Measurements from ENCODE around the gene ACTC1.
"Not testable (repeated sequence)": the region's sequence is repeated elsewhere in the genome, so short reads cannot be mapped to it uniquely, and the experiment has no call there.

The ACTC1 gene

DNA sequence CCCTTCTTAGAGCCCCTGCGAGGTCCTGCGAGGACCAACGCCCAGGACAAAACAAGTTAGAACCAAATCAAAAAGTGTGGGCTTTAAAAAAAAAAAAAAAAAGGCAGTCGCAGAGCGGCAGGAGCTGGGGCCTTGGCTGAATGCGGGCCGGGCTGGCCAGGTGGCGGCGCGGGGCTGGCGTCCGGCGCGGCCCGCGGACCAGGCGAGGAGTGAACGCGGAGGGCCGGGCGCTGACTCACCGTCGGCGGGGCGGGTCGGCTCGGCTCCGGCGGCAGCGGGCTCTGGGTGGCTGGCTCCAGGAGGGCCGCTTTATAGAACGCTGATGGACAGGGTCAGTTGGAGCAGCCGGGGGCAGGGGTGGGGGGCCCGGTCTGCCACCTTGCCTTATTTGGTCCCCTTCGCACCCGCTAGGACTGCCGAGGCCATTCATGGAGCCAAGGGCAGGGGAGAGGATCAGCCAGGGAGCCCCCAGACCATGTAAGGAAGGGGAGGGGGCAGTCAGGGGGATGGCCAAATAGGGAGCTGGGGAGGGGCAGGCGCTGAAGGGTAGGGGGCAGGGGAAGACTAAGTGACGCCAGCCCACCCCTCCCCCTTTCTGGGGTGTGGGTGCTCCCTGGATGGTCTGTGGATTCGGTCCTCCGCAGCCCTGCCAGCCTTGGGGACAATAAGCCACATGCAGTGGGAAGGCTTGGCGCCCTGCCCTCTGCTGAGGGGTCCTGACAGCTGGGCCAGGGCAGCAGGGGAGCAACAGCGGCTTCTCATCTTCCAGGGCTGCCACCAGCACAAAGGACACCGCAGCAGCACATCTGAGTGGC lies at the start of gene ACTC1:
Gene ACTC1 (minus strand): TSS at position 283 of the 815 bp plus-strand sequence. CDS start 741 bp downstream, outside the sequence.
- DNase-seq = peak; percentile 14

DNA sequence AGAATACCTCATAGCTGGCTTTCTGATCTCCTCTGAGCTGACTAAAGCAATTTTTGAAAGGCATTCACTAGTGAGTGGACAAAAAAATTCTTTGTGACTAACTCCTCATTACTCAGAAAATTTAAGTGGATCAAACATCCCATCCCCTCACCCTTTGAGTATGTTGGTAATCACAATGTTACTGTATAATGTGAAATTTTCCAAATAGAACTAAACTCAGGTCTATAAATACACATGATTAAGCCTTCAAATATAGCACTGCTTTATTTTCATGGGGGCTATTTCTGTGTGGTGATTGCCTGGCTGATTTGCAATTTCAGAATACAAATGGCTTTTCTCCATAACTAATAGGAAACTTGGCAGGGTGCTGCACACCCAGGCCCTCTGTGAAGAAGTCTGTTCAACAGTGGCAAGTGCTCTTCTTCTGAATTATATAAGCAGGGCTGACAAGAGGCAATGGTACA lies 45.9 kb upstream of the ACTC1 start:
- DNase-seq = no peak

DNA sequence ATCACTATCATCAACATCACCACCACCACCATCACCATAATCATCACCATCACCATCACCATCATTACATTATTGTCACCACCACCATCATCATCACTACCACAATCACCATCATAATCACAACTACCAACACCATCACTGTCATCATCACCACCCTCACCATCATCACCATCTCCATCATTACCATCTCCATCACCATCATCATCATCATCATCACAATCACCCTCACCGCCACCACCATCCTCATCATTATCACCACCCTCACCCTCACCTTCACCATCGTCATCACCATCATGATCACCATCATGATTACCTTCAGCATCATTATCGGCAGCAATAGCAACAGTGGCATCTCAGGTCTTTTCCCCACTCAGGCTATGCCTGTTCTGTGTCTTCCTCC lies 42.9 kb upstream of the ACTC1 start:
- no peak for DNase-seq

DNA sequence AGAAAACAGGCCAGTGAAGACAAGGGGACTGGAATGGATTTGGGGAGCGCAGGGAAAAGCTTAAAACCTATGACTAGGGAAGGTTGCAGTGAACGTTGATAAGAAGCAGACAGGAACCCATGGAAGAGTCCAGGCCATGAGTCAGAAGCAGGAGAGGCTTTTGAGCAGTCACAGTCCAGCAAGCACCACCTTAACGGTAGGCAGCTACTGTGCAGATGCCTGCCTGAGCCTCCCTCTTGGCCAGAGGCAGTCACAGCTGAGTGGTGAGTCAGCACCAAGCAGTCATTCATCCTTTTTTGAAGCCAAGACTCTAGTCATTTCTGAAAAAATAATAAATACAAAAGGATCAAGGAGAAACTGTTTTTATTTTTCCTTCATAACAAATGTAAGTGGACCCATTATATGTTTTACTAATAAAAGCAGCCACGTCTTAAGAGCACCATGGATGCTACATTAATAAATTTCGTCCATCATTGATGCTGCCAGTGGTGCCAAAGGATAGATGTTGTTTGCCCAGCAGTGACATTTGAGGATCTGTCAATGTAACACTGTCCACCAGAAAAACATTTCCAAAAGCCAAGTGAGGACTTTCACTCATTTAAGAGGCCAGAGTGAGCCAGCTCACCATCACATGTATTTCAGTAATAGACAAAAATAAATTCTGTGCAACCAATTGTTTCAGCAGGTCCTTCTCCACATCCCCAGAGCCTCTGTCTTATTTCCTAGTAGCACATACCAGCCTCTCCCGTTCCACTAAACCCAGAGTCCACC lies 42.1 kb upstream of the ACTC1 start:
- DNase-seq = no peak

DNA sequence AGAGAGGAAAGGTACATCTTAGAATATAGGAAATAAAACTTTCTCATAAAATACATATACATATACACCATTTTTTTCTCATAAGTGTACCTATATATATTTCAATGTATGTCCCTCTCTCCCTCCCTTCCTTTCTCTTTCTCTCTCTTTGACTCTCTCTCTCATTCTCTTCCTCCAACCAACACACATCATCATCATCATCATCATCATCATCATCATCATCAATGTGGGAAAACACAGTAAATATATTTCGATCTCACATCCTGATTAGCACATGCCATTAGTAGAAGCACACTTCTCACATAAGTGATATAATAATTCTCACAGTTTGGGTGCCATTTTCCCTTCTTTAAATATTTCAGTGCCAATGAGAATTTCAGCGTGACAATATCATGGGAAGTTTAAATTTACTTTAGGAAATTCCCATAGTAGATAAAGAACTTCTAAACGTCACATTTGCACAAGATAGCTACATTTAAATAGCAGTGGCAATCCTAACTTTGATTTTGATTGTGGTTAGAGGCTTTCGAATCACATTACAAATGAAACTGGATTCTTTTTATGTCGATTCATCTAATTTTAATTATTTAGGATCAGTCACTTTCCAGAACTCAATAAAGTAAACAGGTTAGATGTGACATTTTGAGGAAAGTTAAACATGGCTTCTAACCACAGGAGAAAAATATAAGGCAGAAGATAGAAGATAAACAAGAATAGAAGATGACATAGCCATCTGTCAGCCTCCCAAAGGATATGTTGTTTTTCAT lies 33.0 kb upstream of the ACTC1 start:
- DNase-seq = no peak

DNA sequence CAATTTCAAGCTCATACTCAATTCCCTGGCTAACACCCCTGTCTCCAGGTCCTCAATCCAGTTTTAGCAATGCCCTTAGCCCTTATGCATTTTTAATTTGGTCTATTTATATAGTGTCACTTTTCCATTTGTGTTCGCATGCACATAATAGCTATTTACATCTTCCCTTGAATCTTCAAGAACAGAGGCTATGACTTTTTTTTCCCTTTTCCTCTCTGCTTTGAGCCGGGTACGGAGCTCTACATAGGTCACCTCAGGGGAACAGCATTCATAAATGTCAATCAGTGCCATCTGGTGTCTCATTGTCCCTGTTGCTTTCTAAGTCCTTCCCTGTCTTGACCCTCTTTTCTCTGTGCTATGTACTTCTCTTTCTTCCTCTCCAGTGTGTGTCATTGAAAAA lies 26.5 kb upstream of the ACTC1 start:
- no peak for DNase-seq

DNA sequence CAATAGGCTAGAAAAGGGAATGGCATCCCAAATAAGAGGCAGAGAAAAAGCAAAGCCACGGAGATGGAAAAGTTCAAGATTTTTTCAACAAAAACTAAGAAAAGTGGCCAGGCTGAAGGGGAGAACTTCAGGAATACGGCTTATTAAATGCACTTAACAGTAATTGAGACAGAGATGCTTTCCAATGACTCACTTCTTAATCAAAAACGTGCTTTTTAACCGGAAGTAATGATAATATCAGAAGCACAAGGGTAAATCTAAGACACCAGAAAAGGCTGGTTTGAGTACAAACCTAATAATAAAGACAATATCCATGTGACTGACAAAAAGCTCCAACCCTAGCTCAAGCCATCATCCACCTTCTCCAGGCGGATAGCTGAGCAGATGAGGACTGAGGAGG lies 24.8 kb upstream of the ACTC1 start:
- no peak for DNase-seq

DNA sequence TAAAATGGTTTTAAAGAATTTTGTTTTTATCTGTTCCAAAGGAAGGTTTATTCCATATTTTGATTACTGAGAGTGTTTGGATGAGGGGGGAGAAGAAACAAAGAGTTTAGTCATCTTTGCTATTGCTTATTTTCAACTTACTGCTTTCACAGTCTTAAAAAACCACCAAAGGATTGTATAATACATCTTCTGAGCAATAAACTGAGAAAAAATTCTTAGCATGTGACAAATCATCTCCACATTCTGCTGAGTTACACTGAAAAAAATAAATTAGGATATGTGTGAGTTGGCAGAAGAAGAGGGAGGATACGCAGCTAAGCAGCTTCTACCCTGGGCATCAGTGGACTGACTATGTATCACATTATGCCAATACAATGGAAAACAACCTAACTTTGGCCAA lies 23.2 kb upstream of the ACTC1 start:
- DNase-seq = no peak

DNA sequence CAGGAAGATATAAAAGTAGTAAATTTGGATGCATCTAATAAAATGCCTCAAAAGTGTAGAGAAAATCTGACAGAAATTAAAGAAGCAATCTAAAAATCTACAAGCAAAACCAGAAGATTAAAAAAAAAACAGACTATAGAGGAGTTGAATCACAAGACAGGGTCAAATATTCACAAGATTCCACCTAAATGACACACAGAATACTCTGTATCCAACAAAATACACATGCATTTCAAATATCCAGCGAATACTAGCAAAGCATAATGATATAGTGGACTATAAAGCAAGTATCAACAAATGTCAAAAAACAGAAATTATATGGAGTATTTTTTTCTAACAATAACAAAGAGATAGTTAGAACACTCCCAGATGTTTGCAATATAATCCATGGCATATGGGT lies 20.5 kb upstream of the ACTC1 start:
- DNase-seq = no peak

DNA sequence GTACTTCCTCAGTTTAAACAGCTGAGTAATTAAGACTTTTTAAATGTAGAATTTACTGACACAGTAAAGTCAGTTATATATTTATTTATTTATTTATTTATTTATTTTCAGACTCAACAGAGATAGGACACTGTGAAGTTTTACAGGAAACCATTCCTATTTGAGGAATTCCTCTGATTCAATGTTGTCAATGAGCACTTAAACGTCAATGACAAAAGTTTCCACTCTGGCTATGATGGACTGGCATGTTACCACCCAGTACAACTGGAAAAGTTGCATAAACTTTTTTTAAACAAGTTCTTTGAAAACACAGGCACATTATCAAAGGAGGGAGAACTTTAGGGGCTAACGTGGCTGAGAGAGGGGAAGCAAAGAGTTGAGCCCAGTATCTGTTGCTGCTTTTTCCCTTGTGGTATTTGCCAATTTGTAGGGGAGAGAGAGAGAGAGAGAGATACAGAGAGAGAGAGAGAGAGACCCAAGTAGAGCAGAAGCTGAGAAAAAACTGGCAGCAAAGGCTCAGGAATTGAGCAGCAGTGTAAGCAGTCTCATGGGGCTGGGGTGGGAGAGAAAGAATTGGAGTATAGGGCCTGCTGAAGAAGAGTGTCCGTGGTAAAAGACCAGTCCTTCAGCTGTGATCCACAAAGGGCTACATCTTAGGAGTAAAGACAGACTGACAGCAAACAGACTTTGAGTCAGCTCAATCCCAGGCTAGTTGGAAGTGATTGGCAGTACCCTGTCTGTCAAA lies 18.3 kb upstream of the ACTC1 start:
- no peak for DNase-seq

DNA sequence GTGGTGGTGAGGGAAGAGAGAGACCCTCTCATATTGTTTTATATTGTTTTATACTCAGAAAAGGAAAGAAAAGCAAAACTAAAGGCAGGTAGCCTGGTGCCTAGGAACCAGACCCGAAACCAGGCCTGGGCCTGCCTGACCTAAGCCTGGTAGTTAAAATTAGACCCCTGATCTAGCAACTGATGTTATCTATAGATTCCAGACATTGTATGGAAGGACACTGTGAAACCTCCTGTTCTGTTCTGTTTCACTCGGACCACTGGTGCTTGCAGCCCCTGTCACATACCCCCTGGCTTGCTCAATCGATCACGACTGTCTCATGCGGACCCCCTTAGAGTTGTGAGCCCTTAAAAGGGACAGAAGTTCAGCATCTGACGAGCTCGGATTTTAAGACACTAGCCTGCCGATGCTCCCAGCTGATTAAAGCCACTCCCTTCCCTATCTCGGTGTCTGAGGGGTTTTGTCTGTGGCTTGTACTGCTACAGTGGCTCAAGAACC lies 17.6 kb upstream of the ACTC1 start:
- DNase-seq = not testable (repeated sequence)

DNA sequence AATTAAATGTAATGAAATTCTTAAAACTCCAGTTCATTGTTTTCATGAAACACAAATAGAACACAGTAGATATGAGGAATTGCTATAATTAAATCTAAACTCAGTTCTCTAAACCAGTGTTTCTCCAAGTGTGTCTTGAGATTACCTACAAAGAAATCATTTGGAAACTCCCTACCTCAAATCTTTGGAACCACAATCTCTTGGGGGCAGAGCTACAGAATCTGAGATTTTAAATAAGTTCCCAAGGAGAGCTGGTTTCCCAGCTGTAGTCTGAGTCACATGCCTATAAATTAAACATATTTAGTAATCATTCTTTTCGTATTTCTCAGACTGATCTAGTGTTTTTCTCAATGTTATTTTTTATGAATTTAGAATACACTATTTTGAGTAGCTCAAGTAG lies 17.0 kb upstream of the ACTC1 start:
- no peak for DNase-seq

DNA sequence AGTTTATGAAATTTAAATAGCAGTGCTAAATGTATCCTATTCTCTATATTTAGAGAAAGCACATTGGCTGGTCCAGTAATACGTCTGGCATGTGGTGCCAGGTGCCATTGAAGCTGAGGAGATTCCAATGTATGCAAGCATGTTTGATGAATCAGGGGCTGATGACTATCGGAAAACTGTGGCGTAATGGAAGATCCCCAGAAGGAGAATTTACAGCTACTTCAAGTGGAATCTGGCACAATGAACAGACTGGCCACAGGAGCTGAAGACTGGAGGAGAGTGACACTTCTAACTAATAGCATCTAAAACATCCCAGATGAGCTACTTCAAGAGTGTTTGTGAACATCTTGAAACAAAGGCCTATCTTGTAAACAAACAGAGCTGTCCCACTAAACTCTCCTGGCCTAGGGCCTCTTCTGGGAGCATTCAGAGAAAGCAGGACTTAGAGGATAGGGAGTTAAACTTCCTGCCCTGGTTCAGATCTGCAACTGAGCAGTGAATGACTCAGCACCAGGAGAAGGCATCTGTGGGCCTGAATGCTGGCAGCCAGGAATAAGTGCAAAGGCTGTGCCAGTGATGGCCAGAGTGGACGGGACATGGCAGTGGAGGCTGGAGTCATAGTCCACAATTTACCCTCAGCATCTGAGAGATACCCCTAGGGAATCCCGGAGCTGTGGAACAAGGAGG lies 15.2 kb upstream of the ACTC1 start:
- DNase-seq = no peak

DNA sequence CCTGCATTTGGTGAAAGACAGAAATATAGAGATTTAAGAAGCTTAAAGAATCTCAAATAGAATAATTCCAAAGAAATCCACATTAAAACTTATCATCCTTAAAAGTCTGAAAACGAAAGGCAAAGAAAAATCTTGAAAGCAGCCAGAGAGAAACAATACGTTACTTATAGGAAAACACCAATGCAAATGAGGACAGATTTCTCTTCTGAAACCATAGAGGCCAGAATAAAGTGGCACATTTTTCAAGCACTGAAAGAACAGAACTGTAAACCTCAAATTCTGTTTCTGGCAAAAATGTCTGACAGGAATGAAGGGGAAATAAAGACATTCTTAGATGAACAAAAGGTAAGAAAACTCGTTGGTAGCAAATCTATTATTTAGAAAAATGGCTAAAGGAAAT lies 13.8 kb upstream of the ACTC1 start:
- DNase-seq = no peak

DNA sequence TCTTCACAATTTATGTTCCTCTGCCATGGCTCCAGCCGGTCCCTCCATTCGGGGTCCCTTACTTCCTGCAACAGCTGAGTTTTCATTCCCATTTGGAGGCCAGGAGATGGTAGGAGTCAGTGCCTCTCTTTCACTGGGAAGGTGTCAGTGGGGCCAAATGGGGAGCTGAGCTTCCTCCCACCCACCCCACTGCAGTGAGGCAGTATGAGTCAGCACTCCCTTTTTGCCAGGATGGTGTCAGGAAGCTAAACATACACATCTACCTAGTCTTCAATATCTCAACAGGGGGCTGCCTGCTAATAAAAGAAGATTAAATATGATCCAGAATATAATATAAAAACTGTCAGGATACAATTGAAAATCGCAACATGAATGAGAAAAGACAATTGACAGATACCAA lies 12.7 kb upstream of the ACTC1 start:
- no peak for DNase-seq

DNA sequence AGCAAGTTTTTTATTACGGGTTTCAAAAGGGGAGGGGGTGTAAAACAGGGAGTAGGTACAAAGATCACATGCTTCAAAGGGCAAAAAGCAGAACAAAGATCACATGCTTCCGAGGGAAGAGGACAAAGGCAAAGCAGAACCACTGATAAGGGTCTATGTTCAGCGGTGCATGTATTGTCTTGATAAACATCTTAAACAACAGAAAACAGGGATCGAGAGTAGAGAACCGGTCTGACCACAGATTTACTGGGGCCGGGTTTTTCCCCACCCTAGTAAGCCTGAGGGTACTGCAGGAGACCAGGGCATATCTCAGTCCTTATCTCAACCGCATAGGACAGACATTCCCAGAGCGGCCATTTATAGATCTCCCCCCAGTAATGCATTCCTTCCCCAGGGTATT lies 11.9 kb upstream of the ACTC1 start:
- not testable (repeated sequence) for DNase-seq

DNA sequence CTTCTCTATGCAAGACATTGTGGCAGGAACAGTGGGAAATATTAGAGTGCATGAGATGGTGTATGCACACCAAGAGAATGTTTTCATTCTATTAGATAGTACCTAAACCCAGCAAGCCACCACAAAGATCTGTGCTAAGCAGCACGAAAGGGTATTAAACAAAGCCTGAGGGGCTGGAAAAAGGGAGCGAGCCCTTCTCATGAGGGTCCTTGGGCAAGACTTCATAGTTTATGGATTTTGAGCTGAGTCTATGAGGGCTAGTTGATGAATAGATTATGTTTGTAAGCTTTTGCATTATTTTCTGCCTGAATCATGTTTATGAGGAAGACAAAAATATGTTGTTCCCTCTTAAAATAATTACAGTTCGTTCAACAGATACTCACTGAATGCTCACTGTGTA lies 9.4 kb upstream of the ACTC1 start:
- no peak for DNase-seq

DNA sequence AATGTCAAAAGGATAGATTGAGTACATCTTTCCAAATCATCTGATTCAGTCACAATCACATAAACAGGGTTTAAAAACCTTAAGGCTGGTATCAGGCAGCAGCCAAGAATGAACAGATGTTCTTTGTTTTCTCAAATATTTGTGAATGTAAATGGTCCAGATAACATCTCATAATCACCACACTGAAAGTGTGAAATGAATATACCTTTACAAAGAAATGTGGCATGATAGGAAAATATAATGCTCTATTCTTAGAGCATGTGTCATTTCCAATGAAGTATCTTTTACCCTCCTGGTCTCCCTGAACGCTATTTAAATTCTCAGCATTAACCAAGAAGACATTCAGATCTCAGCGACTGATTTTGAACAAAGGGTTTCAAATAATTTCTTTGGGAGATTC lies 8.8 kb upstream of the ACTC1 start:
- no peak for DNase-seq

DNA sequence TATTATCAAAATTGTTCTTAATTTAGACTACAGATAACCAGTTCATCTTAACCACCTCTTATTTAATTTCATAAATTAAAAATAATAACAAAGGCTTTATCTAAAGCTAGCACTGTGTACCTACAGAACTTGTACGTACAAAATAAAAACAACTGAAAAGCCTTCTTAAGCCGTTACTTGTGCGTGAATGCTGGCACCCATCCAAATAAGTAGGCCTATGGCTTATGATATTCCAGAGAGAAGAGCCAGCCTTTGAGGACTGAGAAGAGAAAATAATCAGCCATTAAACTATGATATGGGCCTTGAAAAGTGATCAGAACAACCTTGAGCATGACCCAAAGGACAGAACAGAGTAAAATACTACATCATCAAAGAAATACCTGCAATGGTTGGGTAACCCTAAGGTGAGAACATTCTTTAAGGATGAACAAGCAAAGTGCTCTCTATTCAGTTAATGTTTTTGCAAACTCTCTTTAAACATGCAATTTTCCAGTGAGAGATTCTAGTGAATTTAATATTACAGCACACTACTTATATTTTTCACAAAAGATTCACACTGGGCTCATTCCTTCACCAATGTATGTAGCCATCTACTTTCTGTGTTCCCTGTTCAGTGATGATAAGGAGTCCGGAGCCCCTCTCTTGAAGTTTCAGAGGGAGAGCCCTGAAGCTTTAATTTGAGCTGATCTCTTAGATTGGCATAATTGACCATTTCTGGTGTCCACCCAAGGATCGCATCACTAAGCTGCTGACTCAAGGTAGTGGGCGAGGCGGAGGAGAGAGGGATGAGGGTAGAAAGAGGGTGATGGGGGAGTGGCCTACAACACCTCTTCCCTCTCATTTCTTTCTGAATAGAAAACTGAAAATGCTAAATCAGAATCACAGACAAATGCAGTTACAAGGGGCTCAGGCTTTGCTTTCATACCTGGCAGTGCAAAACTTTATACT lies 7.7 kb upstream of the ACTC1 start:
- no peak for DNase-seq

DNA sequence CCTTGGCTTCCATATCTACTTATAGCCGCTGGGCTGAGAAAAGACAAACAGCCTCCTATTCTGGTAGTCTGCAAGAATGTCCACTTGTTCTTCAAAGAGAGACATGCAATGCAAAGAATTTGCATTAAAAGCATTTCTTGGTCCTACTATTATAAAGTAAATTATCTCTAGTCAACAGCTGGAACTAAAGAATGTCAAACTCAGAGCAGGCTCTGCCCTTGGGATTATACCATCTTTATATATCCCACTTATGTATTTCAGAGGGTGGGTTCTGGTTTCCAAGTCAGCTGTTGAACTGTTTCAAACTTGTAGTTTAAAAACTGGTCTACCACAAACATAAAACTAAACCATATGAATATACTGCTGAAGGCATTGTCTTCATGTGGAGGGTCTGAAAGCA lies 7.0 kb upstream of the ACTC1 start:
- DNase-seq = no peak

Measured in stimulated activated CD4-positive, alpha-beta T cell treated with anti-CD3 and anti-CD28 coated beads, Interleukin-15, amount 100 ng/mL, for 24 hours (primary cell).